ENCODE data around the gene AUTS2.
"Not testable (repeated sequence)": the region's sequence is repeated elsewhere in the genome, so short reads cannot be mapped to it uniquely, and the experiment has no call there.

The AUTS2 gene

DNA sequence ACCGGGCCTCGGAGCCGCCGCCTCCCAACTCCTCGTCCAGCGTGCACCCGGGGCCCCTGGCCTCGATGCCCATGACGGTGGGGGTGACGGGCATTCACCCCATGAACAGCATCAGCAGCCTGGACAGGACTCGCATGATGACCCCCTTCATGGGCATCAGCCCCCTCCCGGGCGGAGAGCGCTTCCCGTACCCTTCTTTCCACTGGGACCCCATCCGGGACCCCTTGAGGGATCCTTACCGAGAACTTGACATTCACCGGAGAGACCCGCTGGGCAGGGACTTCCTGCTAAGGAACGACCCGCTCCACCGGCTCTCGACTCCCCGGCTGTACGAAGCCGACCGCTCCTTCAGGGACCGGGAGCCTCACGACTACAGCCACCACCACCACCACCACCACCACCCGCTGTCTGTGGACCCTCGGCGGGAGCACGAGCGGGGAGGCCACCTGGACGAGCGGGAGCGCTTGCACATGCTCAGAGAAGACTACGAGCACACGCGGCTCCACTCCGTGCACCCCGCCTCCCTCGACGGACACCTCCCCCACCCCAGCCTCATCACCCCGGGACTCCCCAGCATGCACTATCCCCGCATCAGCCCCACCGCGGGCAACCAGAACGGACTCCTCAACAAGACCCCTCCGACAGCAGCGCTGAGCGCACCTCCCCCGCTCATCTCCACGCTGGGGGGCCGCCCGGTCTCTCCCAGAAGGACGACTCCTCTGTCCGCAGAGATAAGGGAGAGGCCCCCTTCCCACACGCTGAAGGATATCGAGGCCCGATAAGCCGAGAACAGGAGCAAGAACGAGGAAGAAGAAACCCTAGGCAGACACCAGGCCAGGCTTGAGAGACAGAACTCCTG, 1192.2 kb downstream of the AUTS2 start:
- no peak overlapping the region for H3K27ac ChIP-seq
- no peak for DNase-seq (ENCODE audit: low read depth, low spot score)

DNA sequence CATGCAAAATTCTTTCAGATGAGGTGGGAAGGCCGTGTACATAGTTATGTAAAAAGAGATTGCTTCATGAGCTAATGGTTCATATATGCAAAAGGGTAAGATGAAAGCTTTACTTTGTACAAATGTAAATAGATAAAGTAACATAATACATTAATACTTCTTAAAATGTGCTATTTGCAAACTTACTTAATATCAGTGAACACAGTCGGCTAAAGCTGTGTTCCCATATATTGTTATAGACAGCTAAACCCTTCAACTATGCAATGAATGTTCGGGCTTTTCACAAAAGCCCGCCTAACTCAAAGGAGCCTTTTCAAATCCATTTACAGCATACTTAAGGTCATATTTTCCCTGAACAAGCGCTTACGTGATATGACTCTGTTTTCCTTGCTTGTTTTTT, 1193.1 kb downstream of the AUTS2 start:
- no peak for DNase-seq (ENCODE audit: low read depth, low spot score)
- H3K27ac ChIP-seq: no peak overlapping the region

DNA sequence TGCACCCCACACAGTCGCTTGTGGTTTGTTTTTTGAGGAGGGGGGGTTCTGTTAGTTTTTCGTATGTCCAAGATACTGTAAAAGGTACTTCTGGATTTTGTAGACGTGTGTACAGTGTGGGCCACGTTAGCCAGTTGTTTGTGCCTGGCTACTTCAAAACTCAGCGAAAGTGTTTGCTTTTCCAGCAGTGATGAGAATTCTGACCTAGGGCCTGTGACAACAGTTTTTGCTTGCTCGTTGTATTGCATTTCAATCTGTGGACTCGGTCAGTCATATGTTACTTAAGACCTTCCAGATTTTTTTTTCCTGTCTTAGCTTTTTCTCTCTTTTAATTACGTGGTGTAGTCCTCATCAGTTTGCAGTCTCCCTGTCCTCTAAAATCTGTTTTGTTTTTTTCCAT, 1194.8 kb downstream of the AUTS2 start:
- no peak for DNase-seq (ENCODE audit: low read depth, low spot score)

DNA sequence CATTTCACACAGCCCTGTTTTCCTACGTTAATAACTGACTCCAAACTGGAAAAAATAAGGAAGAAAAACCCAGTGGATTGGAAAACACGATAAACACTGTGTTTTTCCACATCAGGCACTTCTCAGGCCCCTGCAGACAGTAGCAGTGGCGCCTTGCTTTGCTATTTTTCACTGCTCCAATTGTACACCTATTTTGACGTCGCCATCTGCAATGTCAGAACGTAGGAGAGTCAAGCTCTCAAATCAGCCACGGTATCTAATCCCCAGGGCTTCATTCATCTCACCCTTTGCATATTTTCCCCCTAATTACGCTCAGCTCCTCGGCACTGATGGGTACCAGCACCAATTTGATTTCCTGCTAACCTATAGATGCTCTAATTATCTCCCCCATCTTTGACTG, 1195.5 kb downstream of the AUTS2 start:
- no peak for DNase-seq (ENCODE audit: low read depth, low spot score)
- no peak overlapping the region for H3K27ac ChIP-seq

More for the DNA sequence above, 1194.8 kb downstream of the AUTS2 start:
- no peak overlapping the region for H3K27ac ChIP-seq

DNA sequence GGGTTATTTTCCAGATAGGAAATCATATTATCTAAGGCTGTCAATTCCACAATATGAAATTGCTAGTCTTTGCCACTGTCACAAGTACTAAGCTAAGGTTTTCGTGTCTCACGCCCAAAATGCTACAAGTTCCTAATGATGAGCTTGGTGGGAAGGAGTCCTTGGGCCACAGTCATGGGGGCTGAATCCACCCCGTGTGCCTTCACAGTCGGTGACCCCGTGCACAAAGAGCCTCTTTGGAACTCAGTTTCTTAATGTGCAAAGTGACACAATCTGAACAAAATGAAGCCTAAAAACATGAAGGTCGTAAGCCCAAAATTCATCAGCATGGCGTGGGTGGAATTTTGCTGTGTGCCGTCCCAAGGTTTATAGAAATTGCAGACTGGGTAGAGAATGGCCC, 1196.7 kb downstream of the AUTS2 start:
- no peak for DNase-seq (ENCODE audit: low read depth, low spot score)
- H3K27ac ChIP-seq: no peak overlapping the region

DNA sequence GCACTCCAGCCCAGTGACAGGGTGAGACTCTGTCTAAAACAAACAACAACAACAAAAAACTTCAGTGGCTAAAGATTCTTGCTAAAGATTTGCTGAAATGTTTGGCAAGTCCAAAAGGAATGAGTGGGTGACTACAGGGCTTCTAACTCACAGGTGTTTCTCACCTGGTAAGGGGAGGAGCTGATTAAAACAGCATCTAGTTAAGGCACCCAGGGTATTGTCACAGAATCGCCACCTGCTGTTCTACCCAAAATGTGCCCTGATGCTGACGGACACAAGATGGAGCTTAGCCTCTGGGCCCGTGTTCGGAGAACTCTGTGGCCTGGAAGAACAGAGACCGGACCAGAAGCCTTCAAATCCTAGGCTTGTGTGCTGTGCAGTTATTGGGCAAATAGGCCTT, 1197.7 kb downstream of the AUTS2 start:
- DNase-seq (ENCODE audit: low read depth, low spot score): no peak

DNA sequence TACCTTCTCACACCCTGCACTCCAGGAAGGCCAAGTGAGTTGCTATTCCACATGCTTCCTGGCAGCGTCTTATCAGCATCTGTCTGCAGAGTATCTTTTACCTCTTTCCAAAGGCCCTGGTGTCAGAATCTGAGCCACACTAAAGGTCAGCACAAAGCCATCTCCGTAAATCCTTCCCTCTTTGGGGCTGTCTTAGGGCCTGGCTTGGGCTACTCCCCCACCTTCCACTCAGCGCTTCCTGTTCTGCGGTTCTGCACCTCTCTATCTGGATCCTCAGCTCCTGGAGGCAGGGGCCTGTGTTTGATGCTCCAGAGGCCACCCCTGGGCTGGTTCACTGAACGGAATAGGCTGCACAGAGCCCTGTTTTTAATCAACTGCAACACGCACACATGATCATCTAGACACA, 1198.8 kb downstream of the AUTS2 start:
- no peak overlapping the region for H3K27ac ChIP-seq
- DNase-seq (ENCODE audit: low read depth, low spot score): no peak

More for the DNA sequence above, 1197.7 kb downstream of the AUTS2 start:
- no peak overlapping the region for H3K27ac ChIP-seq

DNA sequence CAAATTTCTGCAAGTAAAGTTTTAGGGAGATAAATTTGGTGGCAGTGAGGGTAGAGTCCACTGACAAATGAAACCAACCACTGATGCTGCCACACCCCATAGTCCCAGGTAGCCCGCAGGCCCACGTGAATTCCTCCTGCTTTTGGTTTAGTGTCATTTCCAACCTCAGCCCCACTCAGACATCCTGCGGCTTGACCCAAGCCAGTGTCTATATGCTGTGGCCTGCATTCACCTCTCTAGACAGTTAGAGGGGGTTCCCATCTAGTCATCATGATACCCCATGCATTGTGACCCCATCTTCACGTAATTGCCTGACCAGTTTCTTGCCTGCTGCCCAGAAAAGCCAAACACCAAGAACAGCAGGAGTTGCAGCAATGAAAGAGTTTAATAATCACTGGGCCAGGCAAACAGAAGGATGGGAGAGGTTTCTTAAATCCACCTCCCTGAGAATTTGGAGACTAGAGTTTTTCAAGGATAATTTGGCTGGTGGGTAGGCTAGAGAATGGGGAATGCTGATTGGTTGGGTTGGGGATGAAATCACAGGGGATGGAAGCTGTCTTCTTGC, 1201.6 kb downstream of the AUTS2 start:
- no peak overlapping the region for H3K27ac ChIP-seq
- DNase-seq (ENCODE audit: low read depth, low spot score): no peak

DNA sequence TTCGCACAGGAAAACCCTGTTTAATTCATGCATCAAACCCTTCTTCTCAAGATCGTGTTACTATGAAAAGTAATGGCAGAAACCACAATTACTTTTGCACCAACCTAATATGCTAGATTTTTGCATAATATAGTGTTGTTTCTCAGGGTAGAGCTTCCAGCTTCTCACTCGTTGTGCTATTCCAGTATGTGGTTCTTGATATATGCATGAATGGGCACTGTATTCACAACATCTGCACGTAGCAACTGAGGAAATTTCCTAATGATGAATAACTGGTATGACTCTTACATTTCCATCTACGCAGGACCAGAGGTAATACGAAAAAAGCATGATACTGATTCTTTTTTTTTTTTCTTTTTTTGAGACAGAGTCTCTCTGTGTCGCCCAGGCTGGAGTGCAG, 1207.1 kb downstream of the AUTS2 start:
- H3K27ac ChIP-seq: no peak overlapping the region
- no peak for DNase-seq (ENCODE audit: low read depth, low spot score)

DNA sequence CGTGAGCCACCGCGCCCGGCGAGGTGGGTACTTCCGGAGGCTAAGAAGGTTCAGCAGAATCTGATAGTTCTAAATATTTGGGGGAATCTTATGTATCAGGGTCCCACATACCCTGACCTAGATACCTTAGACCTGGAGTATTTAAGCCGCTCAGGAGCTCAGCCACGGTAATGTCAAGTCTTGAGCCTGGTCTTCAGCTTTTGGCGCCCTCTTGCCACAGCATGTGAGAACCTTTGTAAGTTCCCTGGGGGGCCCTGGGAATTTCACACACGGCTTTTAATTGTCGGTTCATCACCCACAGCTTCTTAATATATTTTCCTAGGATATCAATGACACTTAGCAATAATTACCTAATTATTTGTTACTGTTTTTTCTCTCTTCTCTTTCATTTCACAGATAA, 1209.4 kb downstream of the AUTS2 start:
- DNase-seq (ENCODE audit: low read depth, low spot score): no peak
- H3K27ac ChIP-seq: no peak overlapping the region

DNA sequence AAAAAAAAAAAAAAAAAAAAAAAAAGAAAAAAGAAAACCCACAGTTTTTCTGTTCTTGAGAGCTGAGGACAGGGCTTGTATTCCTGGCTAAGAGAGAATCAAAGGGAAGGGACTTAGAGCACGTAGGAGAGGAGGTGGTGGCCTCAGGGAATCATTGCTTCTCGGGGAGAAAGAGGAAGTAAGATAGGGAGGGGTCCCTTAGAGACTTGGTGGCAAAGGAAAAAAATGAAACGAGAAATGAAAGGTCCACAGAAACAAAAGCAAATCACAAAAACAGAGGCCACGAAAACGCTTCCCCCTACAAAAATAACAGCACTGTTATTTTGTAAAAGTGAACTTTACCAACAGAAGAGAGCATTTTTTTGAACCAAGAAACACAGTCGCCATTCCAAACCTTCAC, 1210.6 kb downstream of the AUTS2 start:
- H3K27ac ChIP-seq: no peak overlapping the region
- no peak for DNase-seq (ENCODE audit: low read depth, low spot score)

DNA sequence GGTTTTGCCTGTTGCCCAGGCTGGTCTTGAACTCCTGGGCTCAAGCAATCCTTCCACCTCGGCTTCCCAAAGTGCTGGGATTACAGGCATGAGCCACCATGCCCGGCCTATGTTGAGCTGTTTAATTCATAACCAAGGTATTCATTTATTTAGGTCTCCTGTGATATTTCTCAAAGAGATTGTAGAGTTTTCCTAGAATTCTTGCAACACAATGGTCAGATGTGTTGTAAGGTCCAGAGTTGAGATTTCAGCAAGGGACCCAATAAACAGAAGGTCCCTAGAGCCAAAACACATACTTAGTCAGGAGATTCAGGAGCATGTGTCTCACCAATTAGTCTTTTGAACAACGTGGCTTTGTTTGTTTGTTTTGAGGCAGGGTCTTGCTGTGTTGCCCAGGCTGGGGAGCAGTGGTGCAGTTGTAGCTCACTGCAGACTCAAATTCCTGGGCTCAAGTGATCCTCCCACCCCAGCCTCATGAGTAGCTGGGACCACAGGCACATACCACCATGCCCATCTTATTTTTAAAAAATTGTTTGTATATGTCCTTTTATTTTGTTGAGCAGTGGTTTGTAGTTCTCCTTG, 1212.4 kb downstream of the AUTS2 start:
- H3K27ac ChIP-seq: no peak overlapping the region

DNA sequence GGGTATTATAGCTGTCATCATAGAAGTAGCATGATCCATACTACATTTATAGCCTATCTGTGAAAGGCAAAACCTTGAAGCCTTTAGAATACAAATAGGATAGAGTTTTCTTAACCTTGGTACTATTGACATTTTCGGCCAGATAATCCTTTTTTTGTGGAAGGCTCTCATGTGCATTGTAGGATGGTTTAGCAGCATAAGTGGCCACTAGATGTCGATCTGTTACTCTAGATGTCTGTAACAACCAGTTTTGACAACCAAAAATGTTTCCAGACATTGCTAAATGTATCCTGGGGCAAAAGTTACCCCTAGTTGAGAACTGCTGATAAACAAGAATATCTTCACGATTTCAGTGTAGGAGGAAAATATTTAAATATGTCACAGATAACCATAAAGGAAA, 1214.2 kb downstream of the AUTS2 start:
- DNase-seq (ENCODE audit: low read depth, low spot score): no peak
- no peak overlapping the region for H3K27ac ChIP-seq

More for the DNA sequence above, 1212.4 kb downstream of the AUTS2 start:
- DNase-seq (ENCODE audit: low read depth, low spot score): no peak

DNA sequence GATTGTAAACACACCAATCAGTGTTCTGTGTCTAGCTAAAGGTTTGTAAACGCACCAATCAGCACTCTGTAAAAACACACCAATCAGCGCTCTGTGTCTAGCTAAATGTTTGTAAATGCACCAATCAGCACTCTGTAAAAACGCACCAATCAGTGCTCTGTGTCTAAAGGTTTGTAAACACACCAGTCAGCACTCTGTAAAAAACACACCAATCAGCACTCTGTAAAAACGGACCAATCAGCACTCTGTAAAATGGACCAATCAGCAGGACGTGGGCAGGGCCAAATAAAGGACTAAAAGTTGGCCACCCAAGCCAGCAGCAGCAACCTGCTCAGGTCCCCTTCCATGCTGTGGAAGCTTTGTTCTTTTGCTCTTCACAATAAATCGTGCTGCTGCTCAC, 1224.2 kb downstream of the AUTS2 start:
- DNase-seq (ENCODE audit: low read depth, low spot score); H3K27ac ChIP-seq: not testable (repeated sequence)

DNA sequence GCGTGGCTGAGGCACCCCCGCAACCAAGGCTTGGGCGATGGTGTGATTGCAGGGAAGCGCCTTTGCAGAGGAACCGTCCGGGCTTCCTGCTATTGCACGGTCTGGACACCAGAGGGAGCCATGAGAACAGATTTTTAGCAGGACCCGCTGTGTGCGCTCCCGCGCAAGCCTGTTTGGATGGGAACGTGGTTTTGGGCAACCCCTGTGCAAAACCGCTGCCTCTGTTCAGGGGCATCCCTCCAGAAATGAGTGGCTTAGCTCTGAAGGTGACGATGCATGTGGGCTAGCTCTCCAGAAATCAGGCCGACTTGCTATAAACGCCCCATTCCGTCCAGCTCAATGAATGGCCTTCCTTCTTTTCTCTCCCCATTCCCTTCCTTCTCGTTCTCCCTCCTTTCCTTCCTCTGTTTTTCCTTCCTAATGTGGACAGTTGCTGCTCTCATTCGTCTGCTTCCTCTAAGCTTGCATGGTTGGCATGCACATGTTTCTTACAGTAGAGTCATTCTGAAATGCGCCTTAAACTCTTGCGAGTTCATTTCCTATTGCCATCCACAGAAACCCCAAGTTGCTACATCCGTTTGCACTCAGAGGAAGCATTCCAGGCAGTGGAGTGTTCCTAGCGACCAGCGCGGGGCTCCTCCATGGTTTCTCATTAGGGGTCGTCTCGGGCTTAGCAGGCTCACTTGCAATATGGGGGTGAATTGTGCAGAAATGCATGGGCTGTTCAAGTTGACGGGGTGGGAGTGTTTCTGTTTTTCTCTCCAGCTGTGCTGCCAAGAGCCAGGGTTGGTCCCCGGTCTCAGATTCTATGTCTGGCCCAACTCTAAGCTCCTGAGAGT, 1231.2 kb downstream of the AUTS2 start:
- H3K27ac ChIP-seq: no peak overlapping the region
- peak; percentile 1 for DNase-seq (ENCODE audit: low read depth, low spot score)

DNA sequence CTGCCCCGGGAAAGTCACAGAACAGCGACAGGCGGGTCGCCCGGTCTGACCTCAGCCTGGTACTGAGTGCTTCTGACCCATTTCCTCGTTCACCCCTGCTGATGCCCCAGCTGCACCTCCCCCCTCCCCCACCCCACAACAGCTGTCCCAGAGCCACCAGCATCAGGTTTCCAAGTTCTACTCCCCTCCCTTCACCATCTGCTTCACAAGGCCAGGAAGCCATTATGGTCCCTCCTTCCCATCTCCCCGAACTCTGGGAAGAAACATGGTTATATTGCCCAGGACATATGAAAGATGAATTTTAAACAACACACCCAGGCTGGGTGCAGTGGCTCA, 1231.8 kb downstream of the AUTS2 start:
- no peak for DNase-seq (ENCODE audit: low read depth, low spot score)
- no peak overlapping the region for H3K27ac ChIP-seq

DNA sequence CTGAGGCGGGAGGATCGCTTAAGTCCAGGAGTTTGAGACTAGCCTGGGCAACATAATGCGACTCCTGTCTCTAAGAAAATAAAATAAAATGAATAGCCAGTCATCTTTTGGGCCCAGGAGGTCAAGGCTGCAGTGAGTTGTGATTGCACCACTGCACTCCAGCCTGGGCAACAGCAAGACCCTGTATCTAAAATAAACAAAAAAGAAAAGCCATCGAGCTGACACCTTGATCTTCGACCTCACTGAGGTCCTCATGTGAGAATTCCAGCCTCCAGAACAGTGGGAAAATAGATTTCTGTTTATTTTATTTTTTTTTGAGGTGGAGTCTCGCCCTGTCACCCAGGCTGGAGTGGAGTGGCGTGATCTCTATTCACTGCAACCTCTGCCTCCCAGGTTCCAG, 1232.2 kb downstream of the AUTS2 start:
- no peak for DNase-seq (ENCODE audit: low read depth, low spot score)
- H3K27ac ChIP-seq: no peak overlapping the region

DNA sequence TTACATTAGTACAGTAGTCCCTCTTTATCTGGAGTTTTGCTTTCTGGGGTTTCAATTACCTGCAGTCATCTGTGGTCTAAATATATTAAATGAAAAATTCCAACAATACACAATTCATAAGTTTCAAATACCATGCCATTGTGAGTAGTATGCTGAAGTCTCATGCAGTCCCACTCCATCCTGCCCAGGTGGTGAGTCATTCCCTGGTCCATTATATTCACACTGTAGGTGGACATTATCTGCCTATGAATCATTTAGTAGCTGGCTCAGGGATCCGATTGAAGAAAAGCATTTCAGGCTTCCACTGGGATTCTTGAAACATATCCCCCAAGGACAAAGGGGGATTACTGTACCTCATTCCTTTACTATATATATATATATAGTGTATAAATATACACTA, 1235.5 kb downstream of the AUTS2 start:
- peak; percentile 63 for DNase-seq (ENCODE audit: low read depth, low spot score)
- no peak overlapping the region for H3K27ac ChIP-seq

DNA sequence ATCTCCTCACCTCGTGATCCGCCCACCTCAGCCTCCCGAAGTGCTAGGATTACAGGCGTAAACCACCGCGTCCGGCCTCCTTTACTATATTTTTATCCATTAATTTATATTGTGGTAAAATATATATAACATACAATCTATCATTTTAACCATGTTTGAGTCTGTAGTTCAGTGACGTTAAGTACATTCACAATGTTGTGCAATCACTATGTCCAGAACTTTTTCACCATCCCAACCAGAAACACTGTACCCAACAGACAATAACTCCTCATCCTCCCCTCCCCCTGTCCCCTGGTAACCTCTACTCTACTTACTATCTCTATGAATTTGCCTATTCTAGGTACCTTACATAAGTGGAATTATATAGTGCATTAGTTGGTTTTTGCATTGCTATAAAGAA, 1236.1 kb downstream of the AUTS2 start:
- no peak for DNase-seq (ENCODE audit: low read depth, low spot score)
- no peak overlapping the region for H3K27ac ChIP-seq

DNA sequence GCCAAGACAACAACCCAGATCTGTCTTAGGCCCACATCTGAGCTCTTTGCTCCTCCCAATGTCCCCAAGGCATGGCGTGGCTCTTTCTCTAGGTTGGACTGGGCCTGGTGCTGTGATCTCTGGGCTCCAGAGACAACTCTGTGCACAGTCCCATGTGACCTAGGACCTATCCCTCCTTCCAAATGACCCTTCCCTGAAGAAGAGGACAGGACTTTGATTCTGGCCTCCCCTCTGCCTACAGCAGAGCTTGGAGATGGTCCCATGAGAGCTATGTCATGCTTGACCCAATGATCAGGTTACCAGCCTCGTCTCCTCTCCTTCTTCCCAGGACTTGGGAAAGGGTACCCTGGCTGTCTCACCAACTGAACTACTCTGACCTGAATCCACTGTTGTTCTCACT, 1237.4 kb downstream of the AUTS2 start:
- no peak overlapping the region for H3K27ac ChIP-seq

DNA sequence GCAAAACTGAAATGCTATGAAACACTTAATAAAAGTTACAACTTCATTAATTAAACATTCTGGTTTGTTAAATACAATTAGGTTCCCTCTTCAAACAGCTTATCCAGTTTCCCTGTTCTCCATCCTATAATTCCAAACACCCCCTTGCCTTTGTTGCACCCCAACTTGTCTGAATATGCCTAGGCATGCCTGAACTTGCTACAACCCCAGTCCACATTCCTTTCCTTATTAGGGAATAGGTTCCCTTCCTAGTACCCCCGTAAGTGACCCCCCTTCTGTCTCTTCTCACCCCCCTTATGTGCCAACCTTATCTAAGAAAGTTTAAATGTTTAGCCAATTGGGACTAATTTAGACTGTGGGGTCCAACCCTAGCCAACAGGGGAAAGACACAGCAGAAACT, 1238.0 kb downstream of the AUTS2 start:
- no peak for DNase-seq (ENCODE audit: low read depth, low spot score)
- no peak overlapping the region for H3K27ac ChIP-seq

More for the DNA sequence above, 1237.4 kb downstream of the AUTS2 start:
- DNase-seq (ENCODE audit: low read depth, low spot score): no peak
